HepG2 (cell line): Measurements from ENCODE around the gene PIKFYVE. TPM values are rescaled to one million over a fixed set of nuclear protein-coding genes. Genes with fewer than 3 reads are reported as not detected.

Experiments used
- ATAC-seq: fragments of 200-7000 bp; cut with Tn5 transposase; 3 replicates; pipeline ENCODE4 v1.9.1; 2020; ENCODE audit warnings: mild to moderate bottlenecking, moderate library complexity
- BruUV-seq: library from RNA; stranded (reverse); fragments of 400-500 nt; replicated peaks from 2 replicates; lab custom pipeline; 2021; lab: Mats Ljungman, UMichigan
- CTCF ChIA-PET: fragments of 300-600 bp; formaldehyde crosslinking; extraction: SDS; loops from one replicate; lab custom pipeline; 2021; ENCODE audit warnings: low total read pairs, inconsistent platforms, low intra/inter-chr PET ratio; lab: Yijun Ruan, JAX
- POLR2A ChIA-PET: fragments of 350-600 bp; sonication (Branson Sonifier 250); formaldehyde crosslinking; loops from one replicate; lab custom pipeline; 2020; ENCODE audit warnings: antibody characterized with exemption, inconsistent platforms; lab: Yijun Ruan, JAX
- DNase-seq: peaks from one replicate; pipeline ENCODE4 v3.0.0-alpha.2; 2015; ENCODE audit warnings: low spot score
- FAIRE-seq: peaks from 3 replicates; lab custom pipeline; 2011; peaks lifted over from hg19 to GRCh38; lab: Jason Lieb, UNC
- H2AFZ ChIP-seq: one replicate; pipeline ENCODE4 v1.6.1; 2011; ENCODE audit warnings: low read length, inconsistent platforms
- H3K27ac ChIP-seq: fragments of 300-600 bp; 3 replicates; pipeline ENCODE4 v1.8.0; 2011; ENCODE audit warnings: mixed run types, mild to moderate bottlenecking, mixed read lengths, low read length, inconsistent platforms; ENCODE audit not compliant: insufficient read depth; ENCODE audit errors: extremely low read length
- H3K27me3 ChIP-seq, 2 experiments: fragments of 200-600 bp in 1 of 2; 2 replicates in 1 of 2; 3 replicates in 1 of 2; pipeline versions ENCODE4 v1.6.0 to v1.8.0; 2011; ENCODE audit warnings: low read length in 2 of 2, mild to moderate bottlenecking in 2 of 2, moderate library complexity in 2 of 2, inconsistent platforms in 1 of 2; ENCODE audit not compliant: insufficient read depth in 2 of 2, control insufficient read depth in 1 of 2
- H3K36me3 ChIP-seq, 2 experiments: fragments of 200-600 bp in 1 of 2; replicated peaks in 1 of 2; 2 replicates in 1 of 2; 3 replicates in 1 of 2; pipeline versions ENCODE4 v1.5.1 to v1.8.0; 2011; ENCODE audit warnings: low read length in 2 of 2, inconsistent platforms in 1 of 2; ENCODE audit not compliant: insufficient read depth in 2 of 2, control insufficient read depth in 1 of 2
- H3K4me1 ChIP-seq: 2 replicates; pipeline ENCODE4 v1.5.1; 2012; ENCODE audit warnings: low read length, inconsistent platforms; ENCODE audit not compliant: insufficient read depth
- H3K4me2 ChIP-seq: 2 replicates; pipeline ENCODE4 v1.6.0; 2011; ENCODE audit warnings: low read depth, low read length, inconsistent platforms
- H3K4me3 ChIP-seq, 3 experiments: fragments of 200-600 bp in 1 of 3; sonication (generic), shearing (Covaris generic) in 1 of 3; replicated peaks in 1 of 3; 2 replicates each; pipeline ENCODE4 v1.5.1; 2011 to 2016; ENCODE audit warnings: low read length in 3 of 3, inconsistent platforms in 2 of 3, low read depth in 2 of 3, mild to moderate bottlenecking in 2 of 3, control low read depth in 1 of 3, mixed read lengths in 1 of 3; ENCODE audit not compliant: insufficient read depth in 1 of 3
- H3K79me2 ChIP-seq: one replicate; pipeline ENCODE4 v1.6.1; 2011; ENCODE audit warnings: low read length, inconsistent platforms; ENCODE audit not compliant: insufficient read depth
- H3K9ac ChIP-seq: 2 replicates; pipeline ENCODE4 v1.6.0; 2011; ENCODE audit warnings: mild to moderate bottlenecking, low read depth, low read length, inconsistent platforms; ENCODE audit not compliant: insufficient read depth
- H3K9me3 ChIP-seq: 2 replicates; pipeline ENCODE4 v1.5.1; 2012; ENCODE audit warnings: mild to moderate bottlenecking, low read length
- H4K20me1 ChIP-seq: 2 replicates; pipeline ENCODE4 v1.6.0; 2011; ENCODE audit warnings: inconsistent platforms, mild to moderate bottlenecking, low read length, moderate library complexity; ENCODE audit not compliant: insufficient read depth
- BATF2 ChIP-seq: sonication (generic); formaldehyde crosslinking; IDR thresholded peaks from 2 replicates; pipeline ENCODE4 v1.8.0; 2022; ENCODE audit warnings: mild to moderate bottlenecking, missing genetic modification reagents, moderate library complexity
- LCORL ChIP-seq, 2 experiments: fragments of 450-650 bp in 1 of 2; sonication (generic) in 1 of 2; formaldehyde crosslinking in 1 of 2; IDR thresholded peaks; 2 replicates each; pipeline versions ENCODE4 v1.5.0 to v1.6.1; 2017 to 2020; ENCODE audit warnings: antibody characterized with exemption in 1 of 2, missing genetic modification reagents in 1 of 2
- MIXL1 ChIP-seq: IDR thresholded peaks from 2 replicates; pipeline ENCODE4 v1.6.1; 2016
- NFYC ChIP-seq: IDR thresholded peaks from 2 replicates; pipeline ENCODE4 v1.6.1; 2016; ENCODE audit warnings: missing genetic modification reagents, missing compliant biosample characterization
- PAXIP1 ChIP-seq: sonication (generic); formaldehyde crosslinking; conservative IDR thresholded peaks from 2 replicates; pipeline ENCODE4 v1.4.0; 2020; ENCODE audit warnings: mild to moderate bottlenecking, missing genetic modification reagents, moderate library complexity
- RBM22 ChIP-seq: fragments of 200-400 bp; formaldehyde crosslinking; optimal IDR thresholded peaks from 2 replicates; pipeline ENCODE3; 2017; ENCODE audit warnings: mild to moderate bottlenecking, low read length, moderate library complexity
- SUZ12 ChIP-seq: fragments of 150-350 bp; IDR thresholded peaks from 2 replicates; pipeline ENCODE4 v1.6.1; 2014; ENCODE audit warnings: low read depth, low read length
- WIZ ChIP-seq: sonication (generic); formaldehyde crosslinking; IDR thresholded peaks from 2 replicates; pipeline ENCODE4 v1.5.1; 2020; ENCODE audit warnings: mild to moderate bottlenecking, missing genetic modification reagents
- ZBTB42 ChIP-seq: sonication (generic); formaldehyde crosslinking; IDR thresholded peaks from 2 replicates; pipeline ENCODE4 v1.5.0; 2020; ENCODE audit warnings: mild to moderate bottlenecking, missing genetic modification reagents
- ZKSCAN5 ChIP-seq: sonication (generic); formaldehyde crosslinking; IDR thresholded peaks from 2 replicates; pipeline ENCODE4 v1.5.1; 2020; ENCODE audit warnings: mild to moderate bottlenecking, missing genetic modification reagents
- WGBS: methylation state at CpG from one replicate; pipeline ENCODE4 v1.1.6; 2017; ENCODE audit warnings: low lambda C conversion rate; 5-methylcytosine and 5-hydroxymethylcytosine counted together
- in situ Hi-C: cut with HindIII; loops from 2 replicates; pipeline ENCODE4 v1.10.0; 2017; ENCODE audit warnings: low pct_unique_long_range_greater_than_20kb; ENCODE audit not compliant: extremely low pct_ligation_motif_present
- intact Hi-C: fragments of 100-400 bp; cut with micrococcal nuclease; formaldehyde crosslinking; loops from one replicate; pipeline ENCODE4 v1.10.0; 2022; ENCODE audit not compliant: unreplicated experiment
- polyA plus RNA-seq, 8 experiments: library from polyadenylated mRNA; depleted of rRNA in 3 of 8; stranded (reverse) in 7 of 8; unstranded in 1 of 8; fragments of >200 nt; fragmentation: Illumina TruSeq in 4 of 8; extraction: Trizol in 4 of 8; gene quantifications; 2 replicates each; pipeline versions ENCODE4 v1.2.1 to v1.2.3, GENCODE V29; 2011 to 2016; ENCODE audit warnings: low read depth in 4 of 8, missing spikeins in 1 of 8, mixed read lengths in 1 of 8; ENCODE audit not compliant: insufficient read depth in 1 of 8
- total RNA-seq, 5 experiments: library from RNA; depleted of rRNA; stranded (reverse); fragments of >200 nt; fragmentation: Illumina TruSeq; extraction: Trizol; gene quantifications; 2 replicates each; pipeline ENCODE4 v1.2.3, GENCODE V29; 2016; ENCODE audit warnings: low read depth in 1 of 5
- TF ChIP-seq, protein P1 (sequence below): sonication (generic); formaldehyde crosslinking; IDR thresholded peaks from 2 replicates; pipeline ENCODE4 v1.4.0; 2020; ENCODE audit warnings: missing genetic modification reagents

PIKFYVE gene
- total and polyA plus RNA-seq, 2 of the 13 experiments (the other 11 are each of a cell fraction or from before 2014, with no cell fraction given): 20.2 to 21.7 TPM

DNA sequence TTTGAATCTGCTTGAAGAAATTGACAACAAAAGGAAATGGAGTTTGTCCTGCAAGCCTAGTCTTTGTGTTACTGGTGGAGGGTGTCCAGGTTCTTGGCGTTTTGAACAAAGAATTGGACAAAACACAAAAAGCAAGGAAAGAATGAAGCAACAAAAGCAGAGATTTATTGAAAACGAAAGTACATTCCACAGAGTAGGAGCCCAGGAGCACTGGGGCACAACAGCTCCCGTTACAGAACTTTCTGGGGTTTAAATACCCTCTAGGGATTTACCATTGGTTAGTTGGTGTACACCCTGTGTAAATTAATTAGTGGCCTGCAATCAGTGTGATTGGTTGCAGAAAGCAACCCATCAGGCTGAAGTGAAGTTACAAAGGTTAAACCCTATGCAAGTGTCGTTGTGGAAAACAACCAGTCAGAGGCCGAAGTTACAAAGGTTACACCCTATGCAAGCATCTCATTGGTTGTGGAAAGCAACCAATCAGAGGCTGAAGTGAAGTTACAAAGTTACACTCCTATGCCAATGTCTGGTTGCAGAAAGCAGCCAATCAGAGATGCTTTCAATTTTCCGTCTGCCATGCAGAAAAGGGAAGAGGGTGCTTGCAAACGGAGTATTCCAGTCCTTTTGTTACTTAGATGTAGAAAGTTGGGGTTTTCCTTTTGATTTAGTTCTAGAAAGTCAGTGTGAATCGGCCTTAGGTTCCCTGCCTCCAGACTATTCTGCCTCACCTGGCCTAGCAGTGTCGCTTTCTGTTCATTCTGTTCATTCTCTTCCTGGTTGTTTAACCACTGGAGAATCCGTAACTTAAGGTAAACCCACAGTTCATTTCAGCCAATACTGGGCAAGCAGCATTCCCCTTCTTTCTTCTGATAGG is 92.9 kb downstream of the PIKFYVE start:
- CTCF ChIA-PET: no interaction called here
- no TSS peak for BruUV-seq

More for the DNA sequence above, 92.9 kb downstream of the PIKFYVE start:
- WGBS: 92% methylated on average over 10 of the region's 10 CpGs
- no peak for ATAC-seq
- in situ Hi-C loops: no loop called here
- no peak for TF ChIP-seq ZBTB42 (CRISPR knock-in tag)
- no peak for TF ChIP-seq PAXIP1 (CRISPR knock-in tag)
- peak; percentile 25; the same call in 1 of the 2 replicates for TF ChIP-seq NFYC (CRISPR knock-in tag)
- TF ChIP-seq ZKSCAN5: no peak
- TF ChIP-seq RBM22: peak; percentile 45
- TF ChIP-seq SUZ12: no peak
- no peak for TF ChIP-seq LCORL (IDR thresholded peaks at IDR 0.05)
- TF ChIP-seq LCORL (CRISPR knock-in tag; IDR thresholded peaks at IDR 0.05): no peak
- no peak for TF ChIP-seq BATF2 (CRISPR knock-in tag)
- TF ChIP-seq MIXL1 (CRISPR knock-in tag): no peak
- TF ChIP-seq WIZ (CRISPR knock-in tag): no peak
- TF ChIP-seq, protein P1, sequence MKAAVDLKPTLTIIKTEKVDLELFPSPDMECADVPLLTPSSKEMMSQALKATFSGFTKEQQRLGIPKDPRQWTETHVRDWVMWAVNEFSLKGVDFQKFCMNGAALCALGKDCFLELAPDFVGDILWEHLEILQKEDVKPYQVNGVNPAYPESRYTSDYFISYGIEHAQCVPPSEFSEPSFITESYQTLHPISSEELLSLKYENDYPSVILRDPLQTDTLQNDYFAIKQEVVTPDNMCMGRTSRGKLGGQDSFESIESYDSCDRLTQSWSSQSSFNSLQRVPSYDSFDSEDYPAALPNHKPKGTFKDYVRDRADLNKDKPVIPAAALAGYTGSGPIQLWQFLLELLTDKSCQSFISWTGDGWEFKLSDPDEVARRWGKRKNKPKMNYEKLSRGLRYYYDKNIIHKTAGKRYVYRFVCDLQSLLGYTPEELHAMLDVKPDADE (CRISPR knock-in tag): no peak
- TF ChIP-seq, all 625 proteins: peak for 2
- H3K27me3 ChIP-seq: no peaks in the 10 kb centered on the region
- no peaks in the 10 kb centered on the region for H3K79me2 ChIP-seq
- no peak overlapping the region for H3K27ac ChIP-seq
- FAIRE-seq (no peak), DNase-seq (no peak)
- H3K4me3 ChIP-seq: no peak overlapping the region
- intact Hi-C loops: loop anchor here (10.0 kb wide), 1 partner anchor 254 kb away; no protein-coding TSS in a partner anchor
- no peaks in the 10 kb centered on the region; the same call in 1 of the 2 replicates for H3K9me3 ChIP-seq
- peaks cover 12% of the 10 kb centered on the region for H3K4me1 ChIP-seq
- POLR2A ChIA-PET: no interaction called here
- H2AFZ ChIP-seq: no peak overlapping the region
- no peak overlapping the region for H3K4me2 ChIP-seq
- H3K9ac ChIP-seq: no peak overlapping the region
- H3K36me3 ChIP-seq: peaks cover 0 to 18% of the 10 kb centered on the region in 2 experiments; a peak in 4 of 5 replicates
- no peaks in the 10 kb centered on the region for H4K20me1 ChIP-seq
